HEK293 (cell line): ENCODE data around the gene CBFA2T2.
"Not testable (repeated sequence)": the region's sequence is repeated elsewhere in the genome, so short reads cannot be mapped to it uniquely, and the experiment has no call there.

Experiments
- CTCF ChIA-PET: fragments of 350-600 bp; formaldehyde crosslinking; extraction: SDS; loops from one replicate; lab custom pipeline; 2021; ENCODE audit warnings: antibody characterized with exemption; lab: Yijun Ruan, JAX
- POLR2A ChIA-PET: fragments of 300-600 bp; formaldehyde crosslinking; extraction: SDS; loops from one replicate; lab custom pipeline; 2020; ENCODE audit warnings: antibody characterized with exemption, inconsistent platforms; lab: Yijun Ruan, JAX
- H3K27ac ChIP-seq: fragments of 200-500 bp; sonication (Bioruptor generic); 2 replicates; pipeline ENCODE4 v1.5.1; 2014; ENCODE audit warnings: low read depth, low read length, control low read depth, inconsistent platforms; ENCODE audit errors: extremely low read depth
- H3K36me3 ChIP-seq, 2 experiments: fragments of 200-500 bp in 1 of 2; sonication (Bioruptor generic) in 1 of 2; 1 replicate in 1 of 2; 2 replicates in 1 of 2; pipeline ENCODE4 v1.5.1; 2014 to 2017; ENCODE audit warnings: inconsistent platforms in 2 of 2, low read length in 2 of 2; ENCODE audit not compliant: control insufficient read depth in 2 of 2, insufficient read depth in 1 of 2
- H3K4me1 ChIP-seq: fragments of 200-500 bp; sonication (Bioruptor generic); 2 replicates; pipeline ENCODE4 v1.5.1; 2014; ENCODE audit warnings: mild to moderate bottlenecking, low read length, inconsistent platforms; ENCODE audit not compliant: control insufficient read depth, insufficient read depth
- H3K4me3 ChIP-seq: 2 replicates; pipeline ENCODE4 v1.5.1; 2011; ENCODE audit warnings: low read depth, mild to moderate bottlenecking, control low read depth, low read length, moderate library complexity
- H3K9me3 ChIP-seq: fragments of 200-500 bp; sonication (Bioruptor generic); 2 replicates; pipeline ENCODE4 v1.5.1; 2014; ENCODE audit warnings: low read depth, low read length, inconsistent platforms; ENCODE audit not compliant: control insufficient read depth, insufficient read depth
- GLI4 ChIP-seq: fragments of 450-650 bp; formaldehyde crosslinking; IDR thresholded peaks from 2 replicates; pipeline ENCODE4 v1.5.1; 2016; ENCODE audit warnings: missing biosample characterization, missing genetic modification characterization
- YY2 ChIP-seq: fragments of 450-650 bp; formaldehyde crosslinking; IDR thresholded peaks from 2 replicates; pipeline ENCODE4 v1.5.1; 2016; ENCODE audit warnings: missing biosample characterization, missing genetic modification characterization
- ZNF121 ChIP-seq: fragments of 450-650 bp; formaldehyde crosslinking; IDR thresholded peaks from 2 replicates; pipeline ENCODE4 v1.5.1; 2016; ENCODE audit warnings: missing biosample characterization, missing genetic modification characterization
- ZNF335 ChIP-seq: fragments of 450-650 bp; formaldehyde crosslinking; conservative IDR thresholded peaks from 2 replicates; pipeline ENCODE4 v1.5.1; 2016; ENCODE audit warnings: missing biosample characterization, missing genetic modification characterization
- ZNF629 ChIP-seq: fragments of 450-650 bp; formaldehyde crosslinking; IDR thresholded peaks from 2 replicates; pipeline ENCODE4 v1.5.1; 2017; ENCODE audit warnings: missing biosample characterization, missing genetic modification characterization
- ZNF664 ChIP-seq: fragments of 450-650 bp; formaldehyde crosslinking; IDR thresholded peaks from 2 replicates; pipeline ENCODE4 v1.5.1; 2016; ENCODE audit warnings: missing biosample characterization, missing genetic modification characterization
- TF ChIP-seq, protein P1 (sequence below): fragments of 450-650 bp; formaldehyde crosslinking; IDR thresholded peaks from 2 replicates; pipeline ENCODE4 v1.5.1; 2016; ENCODE audit warnings: missing biosample characterization, missing genetic modification characterization

Gene CBFA2T2

DNA sequence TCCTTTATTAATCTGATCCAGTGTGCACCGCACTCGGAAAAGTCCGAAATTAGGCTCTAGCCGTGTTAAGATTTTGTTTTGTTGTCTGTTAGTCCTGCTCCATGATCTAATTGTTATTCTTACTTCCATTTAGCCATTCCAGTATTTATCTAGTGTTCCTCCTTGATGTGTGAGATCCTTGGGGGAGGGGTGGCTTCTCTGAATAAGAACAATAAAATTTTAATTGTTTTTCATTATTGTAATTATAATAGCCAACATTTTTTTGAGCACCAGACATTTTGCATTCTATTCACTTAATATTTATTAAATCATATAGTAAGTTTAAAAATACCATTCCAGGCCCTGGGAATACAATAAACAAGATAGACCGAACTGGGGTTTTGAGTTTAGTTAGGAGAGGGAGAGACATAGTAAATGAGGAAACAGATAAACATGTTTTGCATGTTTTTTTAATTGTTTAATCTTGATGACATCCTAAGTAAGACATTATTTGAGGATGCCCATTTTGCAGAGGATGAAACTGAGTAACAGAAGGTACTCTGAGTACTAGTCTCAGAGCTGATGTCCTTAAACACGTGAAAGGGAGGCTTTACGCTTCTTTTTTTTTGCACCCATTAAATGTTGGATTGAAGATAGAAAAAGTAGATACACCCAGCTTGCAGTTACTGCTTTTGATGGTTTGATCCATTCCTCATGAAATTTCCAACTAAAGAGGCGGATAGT is 1.2 kb downstream of the CBFA2T2 start:
- TF ChIP-seq, protein P1, sequence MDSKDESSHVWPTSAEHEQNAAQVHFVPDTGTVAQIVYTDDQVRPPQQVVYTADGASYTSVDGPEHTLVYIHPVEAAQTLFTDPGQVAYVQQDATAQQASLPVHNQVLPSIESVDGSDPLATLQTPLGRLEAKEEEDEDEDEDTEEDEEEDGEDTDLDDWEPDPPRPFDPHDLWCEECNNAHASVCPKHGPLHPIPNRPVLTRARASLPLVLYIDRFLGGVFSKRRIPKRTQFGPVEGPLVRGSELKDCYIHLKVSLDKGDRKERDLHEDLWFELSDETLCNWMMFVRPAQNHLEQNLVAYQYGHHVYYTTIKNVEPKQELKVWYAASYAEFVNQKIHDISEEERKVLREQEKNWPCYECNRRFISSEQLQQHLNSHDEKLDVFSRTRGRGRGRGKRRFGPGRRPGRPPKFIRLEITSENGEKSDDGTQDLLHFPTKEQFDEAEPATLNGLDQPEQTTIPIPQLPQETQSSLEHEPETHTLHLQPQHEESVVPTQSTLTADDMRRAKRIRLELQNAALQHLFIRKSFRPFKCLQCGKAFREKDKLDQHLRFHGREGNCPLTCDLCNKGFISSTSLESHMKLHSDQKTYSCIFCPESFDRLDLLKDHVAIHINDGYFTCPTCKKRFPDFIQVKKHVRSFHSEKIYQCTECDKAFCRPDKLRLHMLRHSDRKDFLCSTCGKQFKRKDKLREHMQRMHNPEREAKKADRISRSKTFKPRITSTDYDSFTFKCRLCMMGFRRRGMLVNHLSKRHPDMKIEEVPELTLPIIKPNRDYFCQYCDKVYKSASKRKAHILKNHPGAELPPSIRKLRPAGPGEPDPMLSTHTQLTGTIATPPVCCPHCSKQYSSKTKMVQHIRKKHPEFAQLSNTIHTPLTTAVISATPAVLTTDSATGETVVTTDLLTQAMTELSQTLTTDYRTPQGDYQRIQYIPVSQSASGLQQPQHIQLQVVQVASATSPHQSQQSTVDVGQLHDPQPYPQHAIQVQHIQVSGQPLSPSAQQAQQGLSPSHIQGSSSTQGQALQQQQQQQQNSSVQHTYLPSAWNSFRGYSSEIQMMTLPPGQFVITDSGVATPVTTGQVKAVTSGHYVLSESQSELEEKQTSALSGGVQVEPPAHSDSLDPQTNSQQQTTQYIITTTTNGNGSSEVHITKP (tag by site-specific recombination): peak; percentile 32; the same call in 1 of the 2 replicates
- TF ChIP-seq ZNF629 (tag by site-specific recombination) (0 out of 2 replicates have a peak, but pooled peaks have one; percentile 6), YY2 (tag by site-specific recombination) (no peak)
- TF ChIP-seq, all 188 proteins: peak for 2
- POLR2A ChIA-PET: interaction anchor here (1.2 to 1.9 kb wide), 7 partner anchors 15 to 173 kb away, joined by 4 to 19 read pairs (median 9); partner anchors contain the start of genes CDK5RAP1 and SNTA1
- Histone ChIP-seq H3K9me3 (no peaks in the 10 kb centered on the region), H3K27ac (peak overlapping the region; percentile 85; the same call in 1 of the 2 replicates), H3K4me1 (no peaks in the 10 kb centered on the region), H3K4me3 (peak overlapping the region; percentile 82), H3K36me3 (no peaks in the 10 kb centered on the region; a peak in 1 of 3 replicates)
- CTCF ChIA-PET: interaction anchor here (0.7 to 1.1 kb wide), 2 partner anchors 34 to 107 kb away, joined by 3 to 5 read pairs; no protein-coding TSS in a partner anchor

DNA sequence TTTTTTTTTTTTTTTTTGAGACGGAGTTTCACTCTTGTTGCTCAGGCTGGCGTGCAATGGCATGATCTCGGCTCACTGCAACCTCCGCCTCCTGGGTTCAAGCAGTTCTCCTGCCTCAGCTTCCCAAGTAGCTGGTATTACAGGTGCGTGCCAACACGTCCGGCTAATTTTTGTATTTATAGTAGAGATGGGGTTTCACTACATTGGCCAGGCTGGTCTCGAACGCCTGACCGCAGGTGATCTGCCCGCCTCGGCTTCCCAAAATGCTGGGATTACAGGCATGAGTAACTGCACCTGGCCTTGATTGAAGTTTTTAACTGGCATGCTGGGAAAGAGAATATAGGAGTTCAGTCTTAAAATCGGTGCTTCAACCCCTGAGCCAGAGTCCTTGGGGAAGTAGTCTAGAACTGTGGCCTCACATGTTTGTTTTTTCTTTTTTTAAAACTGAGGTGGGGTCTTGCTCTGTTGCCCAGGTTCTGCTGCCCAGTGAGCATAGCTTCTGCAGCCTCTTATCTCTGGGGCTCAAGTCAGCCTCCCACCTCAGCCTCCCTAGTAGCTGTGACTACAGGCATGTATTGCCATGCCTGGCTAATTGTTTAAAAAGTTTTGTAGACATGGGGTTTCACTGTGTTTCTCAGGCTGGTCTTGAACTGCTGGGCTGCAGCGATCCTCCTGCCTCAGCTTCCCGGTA is 3.3 kb downstream of the CBFA2T2 start:
- Histone ChIP-seq H3K4me1 (no peaks in the 10 kb centered on the region), H3K4me3 (no peak overlapping the region), H3K36me3 (no peaks in the 10 kb centered on the region; a peak in 1 of 3 replicates), H3K9me3 (no peaks in the 10 kb centered on the region), H3K27ac (no peak overlapping the region)
- TF ChIP-seq ZNF121 (tag by site-specific recombination) (peak; percentile 70; the same call in 1 of the 2 replicates), GLI4 (no peak)
- ChIA-PET CTCF (no interaction called here), POLR2A (interaction anchor here (0.9 kb wide), 1 partner anchor 49 kb away, joined by 3 read pairs; the partner anchor contains the start of gene SNTA1)

DNA sequence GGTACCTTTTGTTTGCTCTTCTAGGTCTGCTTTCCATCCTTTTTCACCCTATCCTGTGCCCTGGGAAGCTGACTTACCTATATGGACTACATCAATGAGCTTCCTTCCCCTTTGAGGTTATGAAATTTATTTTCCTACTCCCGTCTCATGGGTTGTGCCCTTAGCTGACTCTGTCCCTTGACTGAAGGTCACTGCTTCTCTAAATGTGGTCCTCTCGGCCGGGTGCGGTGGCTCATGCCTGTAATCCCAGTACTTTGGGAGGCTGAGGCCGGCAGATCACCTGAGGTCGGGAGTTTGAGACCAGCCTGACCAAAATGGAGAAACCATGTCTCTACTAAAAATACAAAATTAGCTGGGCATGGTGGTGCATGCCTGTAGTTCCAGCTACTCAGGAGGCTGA is 6.9 kb downstream of the CBFA2T2 start:
- not testable (repeated sequence) for H3K27ac ChIP-seq, H3K4me1 ChIP-seq, H3K4me3 ChIP-seq, H3K36me3 ChIP-seq, H3K9me3 ChIP-seq
- ChIA-PET CTCF (interaction anchor here (0.6 kb wide), 3 partner anchors 15 to 143 kb away, joined by 3 to 4 read pairs (median 3); no protein-coding TSS in a partner anchor), POLR2A (interaction anchor here (0.6 kb wide), 1 partner anchor 1776 kb away, joined by 4 read pairs; no protein-coding TSS in a partner anchor)

DNA sequence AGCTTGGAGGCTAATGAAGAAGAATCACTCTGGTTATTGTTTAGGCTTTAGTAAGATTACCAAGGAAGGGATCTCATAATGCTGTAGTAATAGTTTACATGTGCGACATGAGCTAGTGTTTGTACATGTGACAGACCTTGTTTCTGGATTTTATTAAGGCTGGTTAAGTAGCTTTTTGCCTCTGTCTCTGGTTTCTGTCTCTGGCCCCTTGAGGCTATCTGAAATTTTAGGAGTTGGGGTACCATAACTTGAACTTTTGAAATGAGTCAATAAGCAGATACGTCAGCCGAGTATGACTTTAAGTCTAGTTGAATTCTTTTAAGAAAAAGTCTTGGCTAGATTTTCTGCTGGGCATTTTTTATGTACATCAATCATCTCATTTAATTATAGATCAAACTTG is 9.5 kb downstream of the CBFA2T2 start:
- TF ChIP-seq ZNF664 (tag by site-specific recombination) (peak; percentile 17; the same call in 1 of the 2 replicates), ZNF335 (tag by site-specific recombination) (no peak)
- TF ChIP-seq, all 188 proteins: peak for 1
- Histone ChIP-seq H3K4me1 (no peaks in the 10 kb centered on the region), H3K27ac (no peak overlapping the region), H3K9me3 (no peaks in the 10 kb centered on the region), H3K4me3 (no peak overlapping the region), H3K36me3 (no peaks in the 10 kb centered on the region; a peak in 1 of 3 replicates)
- ChIA-PET CTCF (no interaction called here), POLR2A (interaction anchor here (1.1 kb wide), 1 partner anchor 10 kb away, joined by 3 read pairs; the partner anchor contains the start of gene CBFA2T2)
